GM23248 (cell line): ENCODE data around the gene OR4D5.

ENCODE experiments used
- EZH2 ChIP-seq: fragments of 200-600 bp; sonication (generic); IDR thresholded peaks from 2 replicates; pipeline ENCODE4 v1.6.1; 2018; ENCODE audit warnings: antibody characterized with exemption, mild to moderate bottlenecking; ENCODE audit not compliant: insufficient read depth, poor library complexity, severe bottlenecking
- EZH2phosphoT487 ChIP-seq: fragments of 200-600 bp; sonication (generic); IDR thresholded peaks from 2 replicates; pipeline ENCODE4 v1.6.1; 2018; ENCODE audit warnings: antibody characterized with exemption, moderate library complexity, mild to moderate bottlenecking, low read depth; ENCODE audit not compliant: insufficient read depth

DNA sequence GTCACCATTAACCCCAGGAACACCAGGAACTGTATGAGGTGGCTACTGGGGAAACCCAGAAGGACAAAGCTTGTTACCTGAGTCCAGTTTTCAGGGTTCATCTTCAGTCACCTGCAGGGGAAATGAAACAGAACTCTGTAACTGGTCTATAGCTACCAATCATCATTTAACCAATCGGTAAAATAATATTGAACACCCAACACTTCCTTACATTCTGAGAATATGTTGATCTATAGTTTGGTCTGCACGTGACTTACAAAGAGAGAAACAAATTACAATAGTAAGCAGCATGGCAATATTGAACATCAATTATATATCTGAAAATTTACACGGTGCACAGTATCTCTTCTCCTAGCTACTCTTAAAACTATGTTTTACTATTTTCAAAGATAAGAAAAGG is 4.3 kb downstream of the OR4D5 start, which contains the start of gene OR6T1:
- no peak for TF ChIP-seq EZH2phosphoT487
- TF ChIP-seq EZH2 = no peak
